Measurements from ENCODE around the gene ATP1A3. TPM values are rescaled to one million over a fixed set of nuclear protein-coding genes. Genes with fewer than 3 reads are reported as not detected.

The ATP1A3 gene
- total RNA-seq, 1 donor from 2014 or later = not detected

GRCh38 chr19:41929536-41930071, 64.4 kb downstream of the ATP1A3 start:
- no peak for DNase-seq (ENCODE audit: low spot score in 2 of 2, unreplicated experiment in 2 of 2)
- H3K27me3 Mint-ChIP-seq (ENCODE audit: low read depth) = peaks cover 63% of the 10 kb centered on the region
- H3K9me3 Mint-ChIP-seq = no peaks in the 10 kb centered on the region
- H3K36me3 Mint-ChIP-seq = no peaks in the 10 kb centered on the region
- H3K4me1 Mint-ChIP-seq = peaks cover 10% of the 10 kb centered on the region
- peak overlapping the region; percentile 56 for H3K4me3 Mint-ChIP-seq
- no peak for TF ChIP-seq CTCF (IDR thresholded peaks at IDR 0.05; ENCODE audit: unreplicated experiment)
- no peak overlapping the region for H3K27ac Mint-ChIP-seq

GRCh38 chr19:41928754-41929535, 65.1 kb downstream of the ATP1A3 start:
- H3K27me3 Mint-ChIP-seq (ENCODE audit: low read depth) = peaks cover 56% of the 10 kb centered on the region
- no peak overlapping the region for H3K27ac Mint-ChIP-seq

GRCh38 chr19:41928221-41928683, 65.8 kb downstream of the ATP1A3 start, which contains the start of gene ERFL:
ERFL (minus strand) TSS chr19:41928449; CDS start chr19:41912919, 15,530 bp downstream.
- Mint-ChIP-seq H3K36me3 (no peaks in the 10 kb centered on the region), H3K27ac (no peak within 1 kb of the TSS), H3K9me3 (no peaks in the 10 kb centered on the region), H3K27me3 (ENCODE audit: low read depth) (peaks cover 51% of the 10 kb centered on the region), H3K4me3 (peak within 1 kb of the TSS; percentile 59), H3K4me1 (peaks cover 10% of the 10 kb centered on the region)
- no peak for DNase-seq (ENCODE audit: low spot score in 2 of 2, unreplicated experiment in 2 of 2)
- no peak for TF ChIP-seq CTCF (IDR thresholded peaks at IDR 0.05; ENCODE audit: unreplicated experiment)

More at GRCh38 chr19:41928754-41929535, 65.1 kb downstream of the ATP1A3 start:
- Mint-ChIP-seq H3K9me3 (no peaks in the 10 kb centered on the region), H3K4me1 (peaks cover 10% of the 10 kb centered on the region), H3K36me3 (no peaks in the 10 kb centered on the region), H3K4me3 (peak overlapping the region; percentile 56)
- DNase-seq (ENCODE audit: low spot score in 2 of 2, unreplicated experiment in 2 of 2) = no peak
- TF ChIP-seq CTCF (IDR thresholded peaks at IDR 0.05; ENCODE audit: unreplicated experiment) = no peak

- H3K4me1 Mint-ChIP-seq = peaks cover 8% of the 10 kb centered on the region
- no peaks in the 10 kb centered on the region for H3K9me3 Mint-ChIP-seq
- H3K4me3 Mint-ChIP-seq = peak overlapping the region; percentile 59
- no peak overlapping the region for H3K27ac Mint-ChIP-seq
- TF ChIP-seq CTCF (IDR thresholded peaks at IDR 0.05; ENCODE audit: unreplicated experiment) = no peak
- no peaks in the 10 kb centered on the region for H3K36me3 Mint-ChIP-seq
- peaks cover 51% of the 10 kb centered on the region for H3K27me3 Mint-ChIP-seq (ENCODE audit: low read depth)
- no peak for DNase-seq (ENCODE audit: low spot score in 2 of 2, unreplicated experiment in 2 of 2)
Observed at GRCh38 chr19:41927497-41928192, 66.4 kb downstream of the ATP1A3 start.

- Mint-ChIP-seq H3K27me3 (ENCODE audit: low read depth) (peaks cover 49% of the 10 kb centered on the region), H3K4me3 (no peak overlapping the region), H3K9me3 (no peaks in the 10 kb centered on the region), H3K4me1 (peaks cover 6% of the 10 kb centered on the region), H3K27ac (no peak overlapping the region), H3K36me3 (no peaks in the 10 kb centered on the region)
- no peak for TF ChIP-seq CTCF (IDR thresholded peaks at IDR 0.05; ENCODE audit: unreplicated experiment)
- no peak for DNase-seq (ENCODE audit: low spot score in 2 of 2, unreplicated experiment in 2 of 2)
Observed at GRCh38 chr19:41926763-41927496, 67.1 kb downstream of the ATP1A3 start.

All from mesothelial cell of epicardium (in vitro differentiated cells).